SU-DHL-6 (cell line): ENCODE results near the gene BOD1L2.

Source experiments
- H2AFZ ChIP-seq: fragments of 200-600 bp; sonication (generic); 2 replicates; pipeline ENCODE4 v1.6.1; 2014; ENCODE audit warnings: low read depth, mild to moderate bottlenecking, moderate library complexity, mixed read lengths, antibody characterized with exemption, low read length; ENCODE audit not compliant: severe bottlenecking
- H3F3A ChIP-seq: fragments of 200-600 bp; shearing (Covaris generic); 2 replicates; pipeline ENCODE4 v1.6.0; 2016; ENCODE audit warnings: antibody characterized with exemption, mild to moderate bottlenecking; ENCODE audit not compliant: insufficient read depth
- H3K27ac ChIP-seq: fragments of 200-600 bp; sonication (generic); 2 replicates; pipeline ENCODE4 v1.5.1; 2016; ENCODE audit warnings: low read depth, mild to moderate bottlenecking, low read length, moderate library complexity, mixed read lengths
- H3K27me3 ChIP-seq: fragments of 200-600 bp; sonication (generic), shearing (Covaris generic); 2 replicates; pipeline ENCODE4 v1.6.0; 2014; ENCODE audit warnings: mild to moderate bottlenecking, low read length
- H3K36me3 ChIP-seq: fragments of 200-600 bp; sonication (generic); 2 replicates; pipeline ENCODE4 v1.6.1; 2014; ENCODE audit warnings: mild to moderate bottlenecking, low read length, mixed read lengths
- H3K4me2 ChIP-seq: fragments of 300-600, 200-600 bp; shearing (Covaris generic), sonication (generic); 2 replicates; pipeline ENCODE4 v1.6.0; 2014; ENCODE audit warnings: low read length, low read depth, mild to moderate bottlenecking; ENCODE audit not compliant: poor library complexity, severe bottlenecking
- H3K4me3 ChIP-seq: fragments of 200-600 bp; sonication (generic); 2 replicates; pipeline ENCODE4 v1.5.1; 2014; ENCODE audit warnings: antibody characterized with exemption, low read length, mild to moderate bottlenecking, mixed read lengths; ENCODE audit not compliant: insufficient read depth, poor library complexity, severe bottlenecking
- H3K79me2 ChIP-seq: fragments of 200-600 bp; sonication (generic); 2 replicates; pipeline ENCODE4 v1.6.1; 2014; ENCODE audit warnings: mild to moderate bottlenecking, low read length, moderate library complexity; ENCODE audit not compliant: insufficient read depth
- H3K9ac ChIP-seq: fragments of 200-600 bp; sonication (generic); 2 replicates; pipeline ENCODE4 v1.7.0; 2014; ENCODE audit warnings: mild to moderate bottlenecking, low read length
- H3K9me2 ChIP-seq: fragments of 200-600 bp; sonication (generic); replicated peaks from 2 replicates; pipeline ENCODE4 v1.6.1; 2014; ENCODE audit warnings: low read length; ENCODE audit not compliant: insufficient read depth
- H3K9me3 ChIP-seq: fragments of 200-600 bp; sonication (generic); 2 replicates; pipeline ENCODE4 v1.6.1; 2014; ENCODE audit warnings: low read length, mixed read lengths; ENCODE audit not compliant: insufficient read depth
- H4K20me1 ChIP-seq: fragments of 200-600 bp; sonication (generic); 2 replicates; pipeline ENCODE4 v1.6.1; 2014; ENCODE audit warnings: low read depth, mild to moderate bottlenecking, antibody characterized with exemption, low read length, moderate library complexity, mixed read lengths
- CTCF ChIP-seq: fragments of 200-600 bp; sonication (generic); IDR thresholded peaks from one replicate; pipeline ENCODE4 v1.5.1; 2017; ENCODE audit warnings: antibody characterized with exemption, mild to moderate bottlenecking, low read length, moderate library complexity; ENCODE audit not compliant: insufficient read depth, poor library complexity, severe bottlenecking
- EZH2phosphoT487 ChIP-seq: fragments of 200-600 bp; sonication (generic), shearing (Covaris generic); conservative IDR thresholded peaks from 2 replicates; pipeline ENCODE4 v1.6.1; 2018; ENCODE audit warnings: mild to moderate bottlenecking, antibody characterized with exemption, low read length, moderate library complexity, mixed read lengths

BOD1L2 gene

GRCh38 chr18:57164401-57164800 lies 17.5 kb downstream of the BOD1L2 start:
- Histone ChIP-seq H3K9me3 (no peaks in the 10 kb centered on the region), H3K27ac (no peak overlapping the region), H3K36me3 (no peaks in the 10 kb centered on the region), H2AFZ (no peak overlapping the region), H3K9ac (no peak overlapping the region), H3K27me3 (no peaks in the 10 kb centered on the region), H3K4me2 (no peak overlapping the region), H3K4me3 (no peak overlapping the region), H4K20me1 (no peaks in the 10 kb centered on the region), H3K9me2 (no peaks in the 10 kb centered on the region), H3F3A (no peaks in the 10 kb centered on the region), H3K79me2 (no peaks in the 10 kb centered on the region)
- TF ChIP-seq EZH2phosphoT487 (no peak), CTCF (no peak)

- Histone ChIP-seq H3K79me2 (no peaks in the 10 kb centered on the region), H3K27me3 (no peaks in the 10 kb centered on the region), H3K4me2 (no peak overlapping the region), H3K27ac (no peak overlapping the region), H3K9me2 (no peaks in the 10 kb centered on the region), H4K20me1 (no peaks in the 10 kb centered on the region), H3K9me3 (no peaks in the 10 kb centered on the region), H3K36me3 (no peaks in the 10 kb centered on the region), H3K9ac (no peak overlapping the region), H3K4me3 (no peak overlapping the region), H3F3A (no peaks in the 10 kb centered on the region), H2AFZ (no peak overlapping the region)
- TF ChIP-seq EZH2phosphoT487 (no peak), CTCF (no peak)
Measured at GRCh38 chr18:57167617-57168308, 20.9 kb downstream of the BOD1L2 start.

- Histone ChIP-seq H2AFZ (no peak overlapping the region), H3K79me2 (no peaks in the 10 kb centered on the region), H3K27me3 (no peaks in the 10 kb centered on the region), H3K36me3 (no peaks in the 10 kb centered on the region), H3K4me3 (no peak overlapping the region), H3K27ac (no peak overlapping the region), H4K20me1 (no peaks in the 10 kb centered on the region), H3K4me2 (no peak overlapping the region), H3K9me3 (no peaks in the 10 kb centered on the region), H3F3A (no peaks in the 10 kb centered on the region), H3K9ac (no peak overlapping the region), H3K9me2 (no peaks in the 10 kb centered on the region)
- TF ChIP-seq EZH2phosphoT487 (no peak), CTCF (no peak)
Measured at GRCh38 chr18:57171026-57171425, 24.1 kb downstream of the BOD1L2 start.
